GM23248 (cell line): ENCODE data around the gene SCML2. TPM values are rescaled to one million over a fixed set of nuclear protein-coding genes. Genes with fewer than 3 reads are reported as not detected.
A peak's percentile ranks its signal among the peaks of the same experiment; 100 is the strongest.

ENCODE experiments used
- DNase-seq: peaks from one replicate; pipeline ENCODE4 v3.0.0-alpha.2; 2015
- H2AFZ ChIP-seq: fragments of 200-600 bp; sonication (generic); 2 replicates; pipeline ENCODE4 v1.6.1; 2016; ENCODE audit warnings: antibody characterized with exemption
- H3F3A ChIP-seq: fragments of 200-600 bp; sonication (generic); 2 replicates; pipeline ENCODE4 v1.6.1; 2016; ENCODE audit warnings: mild to moderate bottlenecking, antibody characterized with exemption, mixed run types; ENCODE audit not compliant: insufficient read depth
- H3K27ac ChIP-seq: fragments of 200-600 bp; sonication (generic); 2 replicates; pipeline ENCODE4 v1.5.1; 2016; ENCODE audit warnings: mild to moderate bottlenecking
- H3K27me3 ChIP-seq: fragments of 200-600 bp; sonication (generic); replicated peaks from 2 replicates; pipeline ENCODE4 v1.6.1; 2016; ENCODE audit warnings: mild to moderate bottlenecking; ENCODE audit not compliant: insufficient read depth
- H3K36me3 ChIP-seq: fragments of 200-600 bp; sonication (generic); 2 replicates; pipeline ENCODE4 v1.6.1; 2016; ENCODE audit warnings: low read depth, mild to moderate bottlenecking
- H3K4me1 ChIP-seq: fragments of 200-600 bp; sonication (generic); 2 replicates; pipeline ENCODE4 v1.6.1; 2016; ENCODE audit warnings: mild to moderate bottlenecking; ENCODE audit not compliant: insufficient read depth
- H3K4me2 ChIP-seq: fragments of 200-600 bp; sonication (generic); one replicate; pipeline ENCODE4 v1.6.1; 2016; ENCODE audit warnings: mild to moderate bottlenecking; ENCODE audit not compliant: unreplicated experiment
- H3K4me3 ChIP-seq: fragments of 200-600 bp; sonication (generic); 2 replicates; pipeline ENCODE4 v1.5.1; 2016; ENCODE audit warnings: mild to moderate bottlenecking
- H3K79me2 ChIP-seq: fragments of 200-600 bp; sonication (generic); 2 replicates; pipeline ENCODE4 v1.6.1; 2016; ENCODE audit warnings: mild to moderate bottlenecking; ENCODE audit not compliant: insufficient read depth
- H3K9ac ChIP-seq: fragments of 200-600 bp; sonication (generic); 2 replicates; pipeline ENCODE4 v1.6.1; 2016; ENCODE audit warnings: mild to moderate bottlenecking
- H3K9me2 ChIP-seq: fragments of 200-600 bp; sonication (generic); 2 replicates; pipeline ENCODE4 v1.6.1; 2016; ENCODE audit warnings: mixed run types, mild to moderate bottlenecking, moderate library complexity; ENCODE audit not compliant: insufficient read depth
- H3K9me3 ChIP-seq: fragments of 200-600 bp; sonication (generic); one replicate; pipeline ENCODE4 v1.6.1; 2017; ENCODE audit warnings: low read depth
- H4K20me1 ChIP-seq: fragments of 200-600 bp; sonication (generic); 2 replicates; pipeline ENCODE4 v1.6.0; 2016; ENCODE audit not compliant: insufficient read depth
- EZH2 ChIP-seq: fragments of 200-600 bp; sonication (generic); IDR thresholded peaks from 2 replicates; pipeline ENCODE4 v1.6.1; 2018; ENCODE audit warnings: antibody characterized with exemption, mild to moderate bottlenecking; ENCODE audit not compliant: insufficient read depth, poor library complexity, severe bottlenecking
- EZH2phosphoT487 ChIP-seq: fragments of 200-600 bp; sonication (generic); IDR thresholded peaks from 2 replicates; pipeline ENCODE4 v1.6.1; 2018; ENCODE audit warnings: antibody characterized with exemption, moderate library complexity, mild to moderate bottlenecking, low read depth; ENCODE audit not compliant: insufficient read depth
- WGBS, 2 experiments: methylation state at CpG; one replicate each; pipeline ENCODE4 v1.1.6; 2015 to 2017; ENCODE audit warnings: low lambda C conversion rate in 2 of 2, low coverage in 1 of 2; ENCODE audit errors: missing lambda C conversion rate in 2 of 2; 5-methylcytosine and 5-hydroxymethylcytosine counted together
- in situ Hi-C: fragments of 300-500 bp; cut with MboI; formaldehyde crosslinking; loops from 2 replicates; pipeline ENCODE4 v1.15.0; 2020
- polyA plus RNA-seq: library from polyadenylated mRNA; unstranded; fragments of >200 nt; fragmentation: Nextera tagmentation; extraction: Ambion mirVana; gene quantifications from 2 replicates; pipeline ENCODE4 v1.2.1, GENCODE V29; 2016
- small RNA-seq: library from RNA; depleted of rRNA; stranded (forward); fragments of <200 nt; gene quantifications from one replicate; pipeline ENCODE3, GENCODE V24; 2014; ENCODE audit warnings: low read depth, low replicate concordance
- total RNA-seq: library from RNA; depleted of rRNA; stranded (reverse); fragments of >200 nt; shearing (Covaris generic); gene quantifications from 2 replicates; pipeline ENCODE4 v1.2.3, GENCODE V29; 2014; rRNA removed

SCML2 gene
- total and polyA plus RNA-seq, 2 experiments from 2014 or later = 1.4 to 2.1 TPM

- Histone ChIP-seq H3K9me3 (no peaks in the 10 kb centered on the region), H3K27me3 (no peaks in the 10 kb centered on the region), H2AFZ (no peak within 1 kb of the TSS), H3K79me2 (no peaks in the 10 kb centered on the region), H3K4me3 (no peak within 1 kb of the TSS), H3F3A (no peaks in the 10 kb centered on the region), H3K27ac (no peak within 1 kb of the TSS), H3K4me2 (no peak within 1 kb of the TSS), H3K36me3 (no peaks in the 10 kb centered on the region), H4K20me1 (no peaks in the 10 kb centered on the region), H3K9ac (no peak within 1 kb of the TSS), H3K4me1 (no peaks in the 10 kb centered on the region), H3K9me2 (no peaks in the 10 kb centered on the region)
- DNase-seq = no peak
- 84 to 85% methylated on average over 12 to 16 of the region's 19 CpGs for WGBS, 2 experiments
- in situ Hi-C loops = no loop called here
- no peak for TF ChIP-seq EZH2phosphoT487
- no peak for TF ChIP-seq EZH2
Observed at GRCh38 chrX:18220786-18221185, 133.7 kb downstream of the SCML2 start, which contains the start of gene BEND2. Gene BEND2 (minus strand): TSS chrX:18220886. CDS start chrX:18220750, 136 bp downstream.

DNA sequence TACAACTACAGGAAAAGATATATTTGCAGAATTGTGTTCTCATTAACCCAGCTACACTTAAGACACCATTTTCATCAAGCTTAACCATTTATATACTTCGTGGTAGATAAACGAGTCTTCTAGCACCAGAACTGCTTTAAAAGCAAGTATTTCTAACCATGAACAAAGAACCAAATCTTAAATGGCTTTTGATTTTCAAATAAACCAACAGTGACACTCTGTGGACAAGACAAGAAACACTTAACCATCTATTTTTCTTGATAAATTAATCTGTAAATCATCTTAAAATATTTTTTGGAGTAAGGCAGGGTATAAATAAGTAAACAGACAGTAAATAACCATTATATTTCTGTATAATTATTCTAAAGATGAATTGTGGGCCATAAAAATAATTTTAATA is 144.0 kb downstream of the SCML2 start:
- Histone ChIP-seq H3K4me3 (no peak overlapping the region), H3K79me2 (no peaks in the 10 kb centered on the region), H3K27me3 (no peaks in the 10 kb centered on the region), H3K4me1 (no peaks in the 10 kb centered on the region), H3K27ac (no peak overlapping the region), H3F3A (no peaks in the 10 kb centered on the region), H3K36me3 (no peaks in the 10 kb centered on the region), H3K9me2 (no peaks in the 10 kb centered on the region), H3K4me2 (no peak overlapping the region), H2AFZ (no peak overlapping the region), H3K9ac (no peak overlapping the region), H3K9me3 (no peaks in the 10 kb centered on the region), H4K20me1 (no peaks in the 10 kb centered on the region)
- WGBS, 2 experiments = 0% methylated on average over 2 of the region's 2 CpGs
- in situ Hi-C loops = no loop called here
- no peak for TF ChIP-seq EZH2
- no peak for TF ChIP-seq EZH2phosphoT487
- peak; percentile 13 for DNase-seq

- in situ Hi-C loops = no loop called here
- no peak overlapping the region for H3K9ac ChIP-seq
- 67 to 74% methylated on average over 3 to 5 of the region's 8 CpGs for WGBS, 2 experiments
- no peaks in the 10 kb centered on the region for H3K9me2 ChIP-seq
- H3K27ac ChIP-seq = no peak overlapping the region
- no peaks in the 10 kb centered on the region for H3K27me3 ChIP-seq
- H3K9me3 ChIP-seq = no peaks in the 10 kb centered on the region
- H2AFZ ChIP-seq = no peak overlapping the region
- H3F3A ChIP-seq = no peaks in the 10 kb centered on the region
- no peak overlapping the region for H3K4me2 ChIP-seq
- TF ChIP-seq EZH2phosphoT487 (no peak), EZH2 (no peak)
- H3K79me2 ChIP-seq = no peaks in the 10 kb centered on the region
- no peaks in the 10 kb centered on the region for H3K4me1 ChIP-seq
- H3K36me3 ChIP-seq = no peaks in the 10 kb centered on the region
- no peak overlapping the region for H3K4me3 ChIP-seq
- no peaks in the 10 kb centered on the region for H4K20me1 ChIP-seq
- DNase-seq = no peak
Observed at GRCh38 chrX:18206657-18207056, 147.8 kb downstream of the SCML2 start.

- Histone ChIP-seq H3K9me2 (no peaks in the 10 kb centered on the region), H3K9me3 (no peaks in the 10 kb centered on the region), H3K79me2 (no peaks in the 10 kb centered on the region), H2AFZ (no peak overlapping the region), H3K4me3 (no peak overlapping the region), H3F3A (no peaks in the 10 kb centered on the region), H4K20me1 (no peaks in the 10 kb centered on the region), H3K9ac (no peak overlapping the region), H3K27ac (no peak overlapping the region), H3K4me1 (no peaks in the 10 kb centered on the region), H3K4me2 (no peak overlapping the region), H3K27me3 (no peaks in the 10 kb centered on the region), H3K36me3 (no peaks in the 10 kb centered on the region)
- DNase-seq = no peak
- 58 to 60% methylated on average over 5 of the region's 5 CpGs for WGBS, 2 experiments
- no peak for TF ChIP-seq EZH2
- in situ Hi-C loops = no loop called here
Observed at GRCh38 chrX:18203631-18204030, 150.9 kb downstream of the SCML2 start.

- Histone ChIP-seq H3K79me2 (no peaks in the 10 kb centered on the region), H4K20me1 (no peaks in the 10 kb centered on the region), H3K4me3 (no peak overlapping the region), H3K9ac (no peak overlapping the region), H3K27me3 (no peaks in the 10 kb centered on the region), H3K36me3 (no peaks in the 10 kb centered on the region), H3K9me2 (no peaks in the 10 kb centered on the region), H3K27ac (no peak overlapping the region), H3K9me3 (no peaks in the 10 kb centered on the region), H3K4me2 (no peak overlapping the region), H3K4me1 (no peaks in the 10 kb centered on the region), H2AFZ (no peak overlapping the region), H3F3A (no peaks in the 10 kb centered on the region)
- 0% methylated on average over 1 of the region's 1 CpG for WGBS, 2 experiments
- TF ChIP-seq EZH2 = no peak
- no peak for TF ChIP-seq EZH2phosphoT487
- no peak for DNase-seq
- in situ Hi-C loops = no loop called here
Observed at GRCh38 chrX:18194688-18195087, 159.8 kb downstream of the SCML2 start.

Small RNA genes within 50 kb of the gene (small RNA-seq; reads per million reads assigned to genes)
- gene RF00019 = not detected
- gene TMSB10P2 = not detected

Other genes with a start within 250 kb of the SCML2 start
- not detected in 2 replicates for gene BEND2, start 133.8 kb downstream of the SCML2 start, total RNA-seq
- not detected in 2 replicates for gene BEND2, start 133.8 kb downstream of the SCML2 start, polyA plus RNA-seq
- 2.0 and 3.0 TPM in 2 replicates for gene CDKL5, start 70.9 kb upstream of the SCML2 start, total RNA-seq
- 1.8 and 2.2 TPM in 2 replicates for gene CDKL5, start 70.9 kb upstream of the SCML2 start, polyA plus RNA-seq